Measurements from ENCODE around the gene ZNF791. TPM values are rescaled to one million over a fixed set of nuclear protein-coding genes. Genes with fewer than 3 reads are reported as not detected.
"Not testable (repeated sequence)": the region's sequence is repeated elsewhere in the genome, so short reads cannot be mapped to it uniquely, and the experiment has no call there.

The ZNF791 gene
- polyA plus RNA-seq (2012; ENCODE audit: insufficient read depth, insufficient read length): 9.3 TPM

DNA sequence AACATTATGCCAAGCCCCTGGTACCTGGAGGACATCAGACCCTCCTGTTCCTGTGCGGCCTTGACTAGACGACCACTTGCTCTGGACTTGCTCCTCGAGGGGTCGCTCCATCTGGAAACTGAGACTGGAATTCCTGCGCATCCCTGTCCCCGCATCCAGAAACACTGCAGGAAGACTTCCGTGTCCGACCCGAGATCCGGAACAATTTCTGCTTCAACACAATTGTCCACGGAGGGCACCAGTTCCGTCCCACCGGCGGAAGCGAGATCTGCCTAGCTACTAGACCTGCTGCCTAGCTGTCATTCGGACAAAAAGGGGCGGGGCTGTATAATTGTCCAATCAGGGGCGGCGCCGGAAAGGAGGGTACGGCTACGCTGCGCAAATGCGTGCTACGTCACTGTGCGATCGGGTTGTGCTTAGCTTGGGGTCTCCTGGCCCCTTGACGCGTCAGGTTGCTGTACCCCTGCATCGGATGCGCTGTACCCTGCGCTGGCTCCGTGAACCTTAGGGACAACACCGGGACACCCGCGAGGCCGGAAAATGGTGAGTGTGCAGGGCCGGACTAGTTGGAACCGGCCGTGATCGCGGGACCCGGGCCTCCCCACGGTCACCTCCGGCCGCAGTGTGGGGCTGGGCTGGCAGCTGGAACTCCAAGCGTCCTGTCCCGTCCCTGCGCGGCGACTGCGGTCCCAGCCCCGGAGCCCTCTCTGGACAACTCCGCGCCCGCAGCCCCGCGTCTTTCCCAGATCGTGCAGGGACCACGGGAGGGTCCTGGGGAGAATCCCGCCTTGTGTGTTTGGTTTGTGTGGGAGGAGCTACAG, at the start of gene ZNF791, which contains the start of gene ZNF490:
ZNF791 (plus strand) TSS at position 381 of the 821 bp plus-strand sequence; CDS start at position 541, 160 bp downstream.
ZNF490 (minus strand) TSS at position 274 of the 821 bp plus-strand sequence; CDS start at position 141, 133 bp downstream.
- peak within 1 kb of the TSS; percentile 68 for H3K4me3 ChIP-seq (ENCODE audit: low read length)
- peak; percentile 95 for DNase-seq (ENCODE audit: low read depth, low spot score)

DNA sequence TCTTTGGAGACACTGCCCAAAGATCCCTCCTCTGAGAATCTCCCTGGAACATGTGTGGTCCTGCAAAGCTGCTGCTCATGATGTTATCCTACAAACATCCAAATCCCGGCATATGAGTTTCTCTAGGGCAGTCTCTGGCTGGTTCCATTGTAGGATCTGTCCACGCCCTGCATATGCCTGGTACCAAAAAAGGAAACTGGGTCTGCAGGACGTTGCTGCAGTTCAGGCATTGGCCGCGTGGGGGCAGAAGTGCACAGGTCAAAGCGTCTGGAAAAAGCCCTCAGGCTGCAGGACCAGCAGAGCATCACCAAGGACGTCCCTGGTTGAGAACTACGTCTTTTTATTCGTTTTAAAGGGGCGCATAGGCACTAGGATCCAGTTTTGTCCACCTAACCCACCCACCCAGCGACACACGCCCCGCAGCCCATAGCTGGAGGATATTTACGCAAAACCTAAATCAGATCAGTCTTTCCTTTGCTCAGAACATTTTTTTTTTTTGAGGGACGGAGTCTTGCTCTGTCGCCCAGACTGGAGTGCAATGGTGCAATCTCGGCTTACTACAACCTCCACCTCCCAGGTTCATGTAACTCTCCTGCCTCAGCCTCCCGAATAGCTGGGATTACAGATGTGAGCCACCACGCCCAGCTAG, 46.6 kb upstream of the ZNF791 start:
- peak; percentile 80 for DNase-seq (ENCODE audit: low read depth, low spot score)
- H3K4me3 ChIP-seq (ENCODE audit: low read length): no peak overlapping the region

DNA sequence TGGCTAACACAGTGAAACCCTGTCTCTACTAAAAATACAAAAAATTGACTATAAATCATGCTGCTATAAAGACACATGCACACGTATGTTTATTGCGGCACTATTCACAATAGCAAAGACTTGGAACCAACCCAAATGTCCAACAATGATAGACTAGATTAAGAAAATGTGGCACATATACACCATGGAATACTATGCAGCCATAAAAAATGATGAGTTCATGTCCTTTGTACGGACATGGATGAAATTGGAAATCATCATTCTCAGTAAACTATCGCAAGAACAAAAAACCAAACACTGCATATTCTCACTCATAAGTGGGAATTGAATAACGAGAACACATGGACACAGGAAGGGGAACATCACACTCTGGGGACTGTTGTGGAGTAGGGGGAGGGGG, 44.3 kb upstream of the ZNF791 start:
- H3K4me3 ChIP-seq (ENCODE audit: low read length); DNase-seq (ENCODE audit: low read depth, low spot score): not testable (repeated sequence)

DNA sequence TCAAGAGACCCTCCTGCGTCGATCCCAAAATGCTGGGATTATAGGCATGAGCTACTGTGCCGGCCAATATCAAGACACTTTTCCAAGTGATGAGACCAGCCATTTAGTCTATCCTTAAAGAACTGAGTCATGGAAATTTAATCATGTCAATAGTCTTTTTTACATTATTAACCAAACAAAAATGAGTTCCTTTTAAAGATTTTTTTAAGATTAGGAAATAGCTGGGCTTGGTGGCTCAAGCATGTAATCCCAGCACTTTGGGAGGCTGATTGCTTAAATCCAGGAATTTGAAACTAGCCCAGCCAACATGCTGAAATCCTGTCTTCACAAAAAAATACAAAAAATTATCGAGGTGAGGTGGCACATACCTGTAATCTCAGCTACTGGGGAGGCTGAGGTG, 42.8 kb upstream of the ZNF791 start:
- no peak for DNase-seq (ENCODE audit: low read depth, low spot score)
- H3K4me3 ChIP-seq (ENCODE audit: low read length): no peak overlapping the region

DNA sequence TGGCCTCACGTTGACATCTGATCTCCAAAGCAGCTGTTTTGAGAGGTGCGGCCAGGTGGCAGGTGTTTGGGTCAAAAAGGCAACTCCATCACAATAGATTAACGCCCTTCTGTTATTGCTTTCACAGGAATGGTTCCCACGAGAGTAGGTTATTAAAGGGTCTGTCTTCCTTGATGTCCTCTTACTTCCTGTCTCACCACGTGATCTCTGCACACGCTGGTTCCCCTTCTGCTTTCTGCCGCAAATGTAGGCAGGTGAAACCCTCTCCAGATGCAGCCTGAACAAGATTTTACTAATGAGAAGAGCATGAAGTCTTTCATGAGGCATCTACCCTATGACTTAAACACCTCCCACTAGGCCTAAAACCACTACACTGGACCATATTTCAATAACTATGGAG, 36.7 kb upstream of the ZNF791 start:
- peak; percentile 50 for DNase-seq (ENCODE audit: low read depth, low spot score)
- H3K4me3 ChIP-seq (ENCODE audit: low read length): no peak overlapping the region

DNA sequence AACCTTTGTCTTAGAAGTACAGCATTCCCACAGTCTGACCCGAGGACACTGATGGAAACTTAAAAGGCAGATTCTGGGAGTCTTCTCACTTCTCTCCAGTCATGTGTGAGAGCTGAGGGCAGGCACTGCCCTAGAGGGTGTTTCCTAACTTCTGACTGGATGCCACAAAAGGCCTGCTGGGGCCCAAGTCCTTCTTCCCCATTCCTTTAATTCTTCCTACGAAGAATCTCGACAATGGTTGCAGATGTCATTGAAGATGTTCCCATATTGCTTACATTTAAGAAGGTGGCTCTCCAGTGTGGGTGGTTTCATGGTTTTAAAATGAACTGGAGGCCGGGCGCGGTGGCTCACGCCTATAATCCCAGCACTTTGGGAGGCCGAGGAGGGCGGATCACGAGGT, 32.1 kb upstream of the ZNF791 start:
- H3K4me3 ChIP-seq (ENCODE audit: low read length): no peak overlapping the region
- no peak for DNase-seq (ENCODE audit: low read depth, low spot score)

DNA sequence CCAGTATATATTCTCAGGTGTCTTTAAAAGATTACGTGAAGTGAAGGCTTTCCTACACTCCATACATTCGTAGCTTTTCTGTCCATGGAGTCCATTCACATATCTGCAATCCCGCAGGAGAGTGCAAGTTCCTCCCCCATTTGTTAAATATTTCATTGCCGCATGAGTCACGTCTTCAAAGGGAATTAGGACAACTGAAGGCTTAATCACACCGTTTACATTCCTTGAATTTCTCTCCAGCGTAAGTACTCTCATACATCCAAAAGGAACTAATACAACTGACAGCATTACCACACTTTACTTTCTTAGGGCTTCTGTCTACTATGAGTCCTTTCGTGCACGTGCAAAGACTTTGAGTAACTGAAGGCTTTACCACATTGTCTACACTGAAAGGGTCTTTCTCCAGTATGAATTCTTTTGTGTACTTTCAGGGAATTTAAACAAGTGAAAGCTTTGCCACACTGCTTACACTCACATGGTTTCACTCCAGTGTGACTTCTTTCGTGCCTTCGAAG, 30.5 kb upstream of the ZNF791 start:
- no peak overlapping the region for H3K4me3 ChIP-seq (ENCODE audit: low read length)
- no peak for DNase-seq (ENCODE audit: low read depth, low spot score)

DNA sequence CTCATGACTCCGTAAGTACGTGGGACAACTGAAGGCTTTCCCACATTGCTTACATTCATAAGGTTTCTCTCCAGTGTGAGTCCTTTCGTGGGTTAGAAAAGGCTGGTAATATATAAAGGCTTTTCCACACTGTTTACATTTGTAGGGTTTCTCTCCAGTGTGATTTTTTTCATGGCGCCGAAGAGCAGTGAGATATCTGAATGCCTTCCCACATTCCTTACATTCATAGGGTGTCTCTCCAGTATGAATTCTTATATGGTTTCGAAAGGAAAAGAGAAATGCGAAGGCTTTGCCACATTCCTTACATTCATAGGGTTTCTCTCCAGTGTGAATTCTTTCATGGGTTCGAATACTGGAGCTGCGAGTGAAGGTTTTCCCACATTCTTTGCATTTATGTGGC, 29.6 kb upstream of the ZNF791 start:
- no peak for DNase-seq (ENCODE audit: low read depth, low spot score)
- H3K4me3 ChIP-seq (ENCODE audit: low read length): no peak overlapping the region

DNA sequence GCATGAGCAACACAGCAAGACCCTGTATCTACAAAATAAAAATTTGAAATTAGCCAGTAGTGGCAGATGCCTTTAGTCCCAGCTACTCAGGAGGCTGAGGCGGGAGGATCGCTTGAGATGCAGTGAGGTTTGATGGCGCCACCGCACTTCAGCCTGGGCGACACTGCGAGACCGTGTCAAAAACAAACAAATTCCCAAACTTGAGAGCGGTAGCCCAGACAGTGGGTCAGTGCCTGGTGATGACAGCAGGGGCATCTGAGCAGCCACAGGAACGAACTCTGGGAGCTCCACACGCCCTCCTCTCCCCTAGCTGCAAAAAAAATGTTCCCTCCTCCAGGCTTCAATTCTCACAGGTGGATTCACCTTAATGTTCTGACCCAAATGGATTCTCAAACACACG, 14.2 kb upstream of the ZNF791 start:
- no peak for DNase-seq (ENCODE audit: low read depth, low spot score)
- no peak overlapping the region for H3K4me3 ChIP-seq (ENCODE audit: low read length)

DNA sequence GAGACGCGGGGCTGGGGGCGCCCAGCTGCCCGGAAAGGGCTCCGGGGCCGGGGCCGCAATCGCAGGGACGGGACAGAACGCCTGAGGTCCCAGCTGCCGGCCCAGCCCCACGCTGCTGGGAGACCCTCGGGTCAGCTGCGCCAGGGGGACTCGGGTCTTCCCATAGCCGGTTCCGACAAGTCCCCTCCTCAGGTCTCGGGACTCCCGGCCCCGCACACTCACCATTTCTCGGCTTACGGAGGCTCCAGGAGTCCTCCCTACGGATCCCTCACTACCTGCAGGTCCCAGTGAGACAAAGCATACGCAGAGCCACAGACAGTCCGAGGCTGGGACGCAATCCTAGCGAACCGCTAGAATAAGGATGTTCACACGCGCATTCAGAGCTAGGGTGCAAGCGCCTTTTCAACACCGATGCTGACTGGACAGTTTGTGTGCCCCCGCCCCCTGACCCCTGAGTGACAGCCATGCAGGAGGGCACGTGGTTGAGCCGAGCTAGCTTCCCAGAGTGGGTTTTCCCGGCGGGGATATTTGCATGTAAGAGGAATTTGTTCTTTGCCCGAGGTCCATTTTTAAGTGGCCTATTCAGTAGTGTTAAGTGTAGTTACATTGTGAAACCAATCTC, 13.7 kb upstream of the ZNF791 start:
- DNase-seq (ENCODE audit: low read depth, low spot score): no peak
- H3K4me3 ChIP-seq (ENCODE audit: low read length): no peak overlapping the region

DNA sequence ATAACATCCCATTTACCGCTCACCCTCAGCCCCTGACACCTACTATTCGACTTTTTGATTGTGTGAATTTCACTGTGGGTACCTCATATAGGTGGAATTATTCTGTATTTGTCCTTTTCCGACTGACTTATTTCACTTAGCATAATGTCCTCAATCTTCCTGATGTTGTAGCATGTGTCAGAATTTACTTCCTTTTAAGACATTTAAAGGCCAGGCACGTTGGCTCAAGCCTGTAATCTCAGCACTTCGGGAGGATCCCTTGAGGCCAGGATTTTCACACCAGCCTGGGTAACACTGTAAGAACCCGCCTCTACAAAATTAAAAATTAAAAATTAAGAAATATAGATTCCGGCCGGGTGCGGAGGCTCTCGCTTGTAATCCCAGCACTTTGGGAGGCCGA, 13.1 kb upstream of the ZNF791 start:
- H3K4me3 ChIP-seq (ENCODE audit: low read length): no peak overlapping the region
- no peak for DNase-seq (ENCODE audit: low read depth, low spot score)

DNA sequence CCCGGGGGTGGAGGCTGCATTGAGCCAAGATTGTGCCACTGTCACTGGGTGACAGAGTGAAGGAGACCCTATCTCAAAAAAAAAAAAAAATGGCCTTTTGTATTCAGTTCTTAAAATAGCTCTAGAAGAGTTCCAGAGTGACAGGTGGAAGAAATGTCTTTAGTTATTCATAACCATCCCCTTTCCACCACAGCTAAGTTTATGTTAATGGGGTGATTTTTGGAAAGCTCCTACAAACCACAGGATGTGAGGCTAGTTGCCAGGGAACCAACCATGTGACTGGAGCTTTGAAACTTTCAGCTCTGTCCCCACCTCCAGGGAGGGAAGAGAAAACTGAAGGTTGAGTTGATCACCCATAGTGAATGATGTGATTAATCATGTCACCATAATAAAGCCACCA, 7.0 kb upstream of the ZNF791 start:
- peak; percentile 75 for DNase-seq (ENCODE audit: low read depth, low spot score)

DNA sequence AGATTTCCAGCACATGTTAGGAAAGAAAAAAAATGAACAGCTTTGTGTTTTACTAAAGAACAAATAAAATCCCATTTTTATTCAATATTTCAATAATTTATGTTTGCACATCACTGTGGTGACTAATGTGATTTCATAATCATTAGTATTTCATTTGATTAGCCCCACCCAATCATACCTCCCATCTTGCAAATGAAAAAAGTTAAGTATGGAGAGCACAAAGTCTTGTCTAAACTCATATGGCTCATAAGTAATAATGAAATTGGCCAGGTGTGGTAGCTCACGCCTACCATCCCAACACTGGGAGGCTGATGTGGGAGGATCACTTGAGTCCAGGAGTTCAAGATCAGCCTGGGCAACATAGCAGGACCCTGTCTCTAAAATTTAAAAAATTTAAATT, 3.9 kb upstream of the ZNF791 start:
- no peak for DNase-seq (ENCODE audit: low read depth, low spot score)
- no peak overlapping the region for H3K4me3 ChIP-seq (ENCODE audit: low read length)

More for the DNA sequence above, 7.0 kb upstream of the ZNF791 start:
- no peak overlapping the region for H3K4me3 ChIP-seq (ENCODE audit: low read length)

DNA sequence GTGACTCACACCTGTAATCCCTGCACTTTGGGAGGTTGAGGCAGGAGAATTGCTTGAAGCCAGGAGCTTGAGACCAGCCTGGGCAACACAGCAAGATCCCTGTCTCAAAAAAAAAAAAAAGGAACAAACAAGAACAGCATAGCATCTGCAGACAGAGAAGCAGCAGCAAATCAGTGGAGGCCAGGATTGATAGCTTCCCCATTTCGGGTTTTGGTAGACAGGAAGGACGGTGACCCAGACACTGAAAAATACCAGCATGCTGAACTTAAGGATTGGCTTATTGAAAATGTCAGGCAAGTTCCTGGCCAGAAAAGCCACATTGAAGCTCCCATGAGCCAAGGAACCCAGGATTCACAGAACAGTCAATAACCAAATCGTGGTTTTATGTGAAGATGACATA, 3.1 kb upstream of the ZNF791 start:
- DNase-seq (ENCODE audit: low read depth, low spot score): no peak
- H3K4me3 ChIP-seq (ENCODE audit: low read length): no peak overlapping the region

DNA sequence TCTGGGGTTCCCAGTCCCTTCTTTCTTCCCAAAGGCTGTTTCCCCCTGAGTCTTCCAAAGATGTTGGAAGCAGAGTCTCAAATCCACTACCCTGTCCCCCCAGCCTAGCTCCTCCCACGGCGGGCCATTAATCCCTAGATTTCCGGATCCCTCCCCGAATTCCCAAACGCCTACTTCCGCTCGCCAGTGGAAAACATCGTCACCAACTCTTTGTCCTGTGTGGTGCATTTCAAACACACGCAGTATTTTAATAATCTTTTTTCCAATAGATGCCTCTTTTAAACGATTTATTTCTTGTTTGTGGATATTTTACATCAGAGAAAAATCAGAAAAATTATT, 610 bp downstream of the ZNF791 start:
- DNase-seq (ENCODE audit: low read depth, low spot score): no peak

DNA sequence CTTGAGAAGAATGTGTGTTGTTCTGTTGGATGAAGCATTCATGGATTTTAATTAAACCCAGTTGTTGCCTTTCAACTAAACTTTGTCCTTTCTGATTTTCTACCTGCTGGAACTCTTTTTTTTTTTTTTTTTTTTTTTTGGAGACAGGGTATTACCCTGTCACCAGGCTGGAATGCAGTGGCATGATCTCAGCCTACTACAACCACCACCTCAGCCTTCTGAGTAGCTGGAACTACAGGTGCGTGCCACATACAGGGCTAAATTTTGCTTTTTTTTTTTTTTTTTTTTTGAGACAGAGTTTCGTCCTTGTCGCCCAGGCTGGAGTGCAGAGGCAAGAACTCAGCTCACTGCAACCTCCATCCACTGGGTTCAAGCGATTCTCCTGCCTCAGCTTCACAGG, 6.9 kb downstream of the ZNF791 start:
- no peak overlapping the region for H3K4me3 ChIP-seq (ENCODE audit: low read length)
- DNase-seq (ENCODE audit: low read depth, low spot score): no peak

More for the DNA sequence above, 610 bp downstream of the ZNF791 start:
- peak overlapping the region; percentile 68 for H3K4me3 ChIP-seq (ENCODE audit: low read length)

DNA sequence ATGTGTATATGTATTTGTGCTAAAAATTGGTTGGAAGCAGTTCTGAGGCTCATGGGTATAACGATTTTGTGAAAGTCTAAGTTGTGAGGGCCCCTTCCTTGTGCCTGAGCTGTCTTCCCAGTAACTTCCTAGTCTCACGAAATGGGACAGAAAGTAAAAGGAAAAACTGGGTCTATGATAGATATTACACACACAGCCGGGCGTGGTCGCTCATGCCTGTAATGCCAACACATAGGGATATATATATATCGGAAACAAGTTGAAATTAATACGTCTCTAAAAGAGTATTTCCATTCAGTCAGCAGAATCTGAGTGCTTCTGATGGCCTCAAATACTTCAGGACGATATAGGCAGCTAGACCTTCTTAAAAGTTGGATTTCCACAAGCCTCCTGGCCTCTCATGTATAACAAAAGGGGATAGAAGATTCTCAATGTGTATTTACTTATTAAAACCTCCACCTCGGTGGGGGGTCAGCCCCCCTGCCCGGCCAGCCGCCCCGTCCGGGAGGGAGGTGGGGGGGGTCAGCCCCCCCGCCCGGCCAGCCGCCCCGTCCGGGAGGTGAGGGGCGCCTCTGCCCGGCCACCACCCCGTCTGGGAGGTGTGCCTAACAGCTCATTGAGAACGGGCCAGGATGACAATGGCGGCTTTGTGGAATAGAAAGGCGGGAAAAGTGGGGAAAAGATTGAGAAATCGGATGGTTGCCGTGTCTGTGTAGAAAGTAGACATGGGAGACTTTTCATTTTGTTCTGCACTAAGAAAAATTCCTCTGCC, 10.7 kb downstream of the ZNF791 start:
- not testable (repeated sequence) for H3K4me3 ChIP-seq (ENCODE audit: low read length); DNase-seq (ENCODE audit: low read depth, low spot score)

DNA sequence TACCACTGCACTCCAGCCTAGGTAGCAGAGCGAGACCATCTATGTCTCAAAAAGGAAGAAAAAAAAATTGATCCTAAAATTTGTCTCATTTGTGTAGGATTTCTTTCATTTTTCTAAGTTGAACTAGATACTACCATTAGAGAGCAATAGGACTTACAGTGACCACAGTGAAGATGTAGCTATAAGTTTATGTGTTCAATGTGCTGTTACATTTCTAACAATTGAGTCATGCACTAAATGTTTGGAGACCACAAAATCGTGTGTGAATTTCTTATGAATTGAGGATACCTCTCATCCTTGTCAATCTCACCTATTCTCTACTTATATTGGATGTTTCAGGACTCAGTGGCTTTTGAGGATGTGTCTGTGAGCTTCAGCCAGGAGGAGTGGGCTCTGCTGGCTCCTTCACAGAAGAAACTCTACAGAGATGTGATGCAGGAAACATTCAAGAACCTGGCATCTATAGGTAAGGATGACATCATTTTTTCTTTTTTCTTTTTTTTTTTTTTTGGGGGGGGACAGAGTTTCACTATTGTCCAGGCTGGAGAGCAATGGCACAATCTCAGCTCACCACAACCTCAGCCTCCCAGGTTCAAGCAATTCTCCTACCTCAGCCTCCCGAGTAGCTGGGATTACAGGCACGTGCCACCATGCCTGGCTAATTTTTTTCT, 12.8 kb downstream of the ZNF791 start:
- DNase-seq (ENCODE audit: low read depth, low spot score): no peak
- H3K4me3 ChIP-seq (ENCODE audit: low read length): no peak overlapping the region

DNA sequence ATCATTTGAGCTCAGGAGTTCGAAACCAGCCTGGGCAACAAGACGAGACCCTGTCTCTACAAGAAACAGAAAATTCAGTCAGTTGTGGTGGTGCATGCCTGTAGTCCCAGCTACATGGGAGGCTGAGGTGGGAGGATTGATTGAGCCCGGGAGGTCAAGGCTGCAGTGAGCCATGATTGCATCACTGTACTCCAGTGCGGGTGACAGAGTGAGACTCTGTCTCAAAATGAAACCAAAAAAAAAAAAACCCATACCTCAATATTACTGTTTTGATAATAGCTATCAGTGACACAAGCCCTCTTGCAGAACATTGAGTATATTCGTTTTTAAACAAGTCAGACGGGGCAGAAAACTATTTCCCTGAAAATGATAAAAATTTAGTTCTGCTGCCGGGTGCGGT, 16.2 kb downstream of the ZNF791 start:
- H3K4me3 ChIP-seq (ENCODE audit: low read length): no peak overlapping the region
- DNase-seq (ENCODE audit: low read depth, low spot score): no peak

All from Jurkat, Clone E6-1 (cell line).